Breast epithelium (tissue), 3 donors: ENCODE measurements around the gene HOXB2.

Experiments used
- POLR2AphosphoS5 ChIP-seq, 3 donors: sonication (generic); formaldehyde crosslinking; IDR thresholded peaks; one replicate each; pipeline ENCODE4 v1.6.1; 2017; ENCODE audit warnings: antibody characterized with exemption in 3 of 3
- TF ChIP-seq, protein P1 (sequence below), 3 donors: fragments of 450-650 bp; IDR thresholded peaks; one replicate each; pipeline ENCODE4 v1.5.1; 2016 to 2017; ENCODE audit warnings: antibody characterized with exemption in 3 of 3, mild to moderate bottlenecking in 3 of 3, moderate library complexity in 3 of 3

DNA sequence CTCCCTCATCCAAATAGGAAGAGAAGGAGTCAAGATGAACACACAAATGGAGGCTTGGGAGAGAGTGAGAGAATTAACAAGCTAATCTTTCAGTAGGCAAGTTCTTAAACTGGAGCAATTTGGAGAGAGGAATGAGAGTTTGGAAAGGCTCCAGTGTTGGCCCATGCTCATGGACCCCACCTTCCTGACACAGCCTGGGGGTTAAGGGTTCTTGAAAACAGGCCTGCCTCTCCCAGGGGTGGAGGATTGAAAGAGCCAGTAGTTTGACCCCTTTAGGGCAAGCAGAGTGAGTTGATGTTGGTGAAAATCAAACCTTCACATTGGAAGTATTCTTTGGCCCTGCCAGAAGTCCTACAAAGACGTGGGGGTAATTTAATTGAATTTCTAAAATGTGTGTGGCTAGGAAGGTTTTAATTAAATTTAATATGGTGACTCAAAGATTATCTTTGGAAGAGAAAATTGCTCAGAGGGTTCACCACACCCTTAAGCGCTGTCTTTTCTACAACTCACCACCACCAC lies 39.4 kb upstream of the HOXB2 start:
- TF ChIP-seq, protein P1, sequence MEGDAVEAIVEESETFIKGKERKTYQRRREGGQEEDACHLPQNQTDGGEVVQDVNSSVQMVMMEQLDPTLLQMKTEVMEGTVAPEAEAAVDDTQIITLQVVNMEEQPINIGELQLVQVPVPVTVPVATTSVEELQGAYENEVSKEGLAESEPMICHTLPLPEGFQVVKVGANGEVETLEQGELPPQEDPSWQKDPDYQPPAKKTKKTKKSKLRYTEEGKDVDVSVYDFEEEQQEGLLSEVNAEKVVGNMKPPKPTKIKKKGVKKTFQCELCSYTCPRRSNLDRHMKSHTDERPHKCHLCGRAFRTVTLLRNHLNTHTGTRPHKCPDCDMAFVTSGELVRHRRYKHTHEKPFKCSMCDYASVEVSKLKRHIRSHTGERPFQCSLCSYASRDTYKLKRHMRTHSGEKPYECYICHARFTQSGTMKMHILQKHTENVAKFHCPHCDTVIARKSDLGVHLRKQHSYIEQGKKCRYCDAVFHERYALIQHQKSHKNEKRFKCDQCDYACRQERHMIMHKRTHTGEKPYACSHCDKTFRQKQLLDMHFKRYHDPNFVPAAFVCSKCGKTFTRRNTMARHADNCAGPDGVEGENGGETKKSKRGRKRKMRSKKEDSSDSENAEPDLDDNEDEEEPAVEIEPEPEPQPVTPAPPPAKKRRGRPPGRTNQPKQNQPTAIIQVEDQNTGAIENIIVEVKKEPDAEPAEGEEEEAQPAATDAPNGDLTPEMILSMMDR (IDR thresholded peaks at IDR 0.05) = no peak
- TF ChIP-seq POLR2AphosphoS5 (IDR thresholded peaks at IDR 0.05) = no peak
